HG02798 (cell line): ENCODE measurements around the gene CORO2A.
"Not testable (repeated sequence)": the region's sequence is repeated elsewhere in the genome, so short reads cannot be mapped to it uniquely, and the experiment has no call there.

Source experiments
- ATAC-seq: cut with Tn5 transposase; IDR thresholded peaks from one replicate; pipeline ENCODE4 v1.9.1; 2021; ENCODE audit warnings: mild to moderate bottlenecking; ENCODE audit not compliant: unreplicated experiment, poor library complexity

CORO2A gene

GRCh38 chr9:98092613-98092931 is 99.9 kb downstream of the CORO2A start:
- no peak for ATAC-seq

GRCh38 chr9:98091735-98092612 is 100.5 kb downstream of the CORO2A start:
- ATAC-seq = no peak

GRCh38 chr9:98090674-98091073 is 101.8 kb downstream of the CORO2A start:
- ATAC-seq = not testable (repeated sequence)

GRCh38 chr9:98087420-98088354 is 104.8 kb downstream of the CORO2A start:
- peak; percentile 39 for ATAC-seq

- no peak for ATAC-seq
Observed at GRCh38 chr9:98086461-98086860, 106.0 kb downstream of the CORO2A start.

- no peak for ATAC-seq
Observed at GRCh38 chr9:98085944-98086343, 106.5 kb downstream of the CORO2A start.

- ATAC-seq = no peak
Observed at GRCh38 chr9:98085058-98085457, 107.4 kb downstream of the CORO2A start.

- no peak for ATAC-seq
Observed at GRCh38 chr9:98084396-98084795, 108.0 kb downstream of the CORO2A start.

GRCh38 chr9:98083566-98084183 is 108.8 kb downstream of the CORO2A start:
- ATAC-seq = no peak

- no peak for ATAC-seq
Observed at GRCh38 chr9:98083061-98083501, 109.4 kb downstream of the CORO2A start.

GRCh38 chr9:98081477-98082219 is 110.8 kb downstream of the CORO2A start:
- ATAC-seq = no peak

GRCh38 chr9:98080780-98081179 is 111.7 kb downstream of the CORO2A start:
- ATAC-seq = no peak

- no peak for ATAC-seq
Observed at GRCh38 chr9:98080326-98080725, 112.1 kb downstream of the CORO2A start.

- ATAC-seq = no peak
Observed at GRCh38 chr9:98078895-98079294, 113.5 kb downstream of the CORO2A start.

- ATAC-seq = not testable (repeated sequence)
Observed at GRCh38 chr9:98076514-98076890, 115.9 kb downstream of the CORO2A start.

GRCh38 chr9:98075332-98075805 is 117.1 kb downstream of the CORO2A start:
- no peak for ATAC-seq

GRCh38 chr9:98074115-98074990 is 118.1 kb downstream of the CORO2A start:
- no peak for ATAC-seq

GRCh38 chr9:98071737-98072136 is 120.7 kb downstream of the CORO2A start:
- no peak for ATAC-seq
